Measurements from ENCODE around the gene MCTP1.

Gene MCTP1

DNA sequence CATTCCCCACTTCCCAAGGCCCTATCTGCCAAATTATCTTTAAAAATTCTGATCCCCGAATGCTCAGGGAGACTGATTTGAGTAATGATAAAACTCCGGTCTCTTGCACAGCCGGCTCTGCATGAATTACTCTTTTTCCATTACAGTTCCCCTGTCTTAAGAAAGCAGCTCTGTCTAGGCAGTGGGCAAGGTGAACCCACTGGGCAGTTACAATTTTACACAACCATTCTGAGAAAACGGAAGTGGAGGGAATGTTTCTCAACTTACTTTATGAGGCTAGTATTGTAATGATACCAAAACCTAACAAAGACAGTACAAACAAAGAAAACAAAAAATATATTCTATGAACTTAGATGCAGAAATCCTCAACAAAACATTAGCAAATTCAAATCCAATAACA lies 100.0 kb downstream of the MCTP1 start:
- no peak overlapping the region for H3K4me2 ChIP-seq (ENCODE audit: low read length)
- H3K36me3 ChIP-seq (replicated peaks; ENCODE audit: low read depth, low read length): no peaks in the 10 kb centered on the region
- no peak overlapping the region for H3K4me3 ChIP-seq (ENCODE audit: low read length)
- no peak overlapping the region for H2AFZ ChIP-seq (ENCODE audit: low read depth, low read length)
- no peaks in the 10 kb centered on the region for H3K27me3 ChIP-seq (ENCODE audit: low read depth, low read length)
- no peaks in the 10 kb centered on the region for H3K4me1 ChIP-seq (ENCODE audit: low read length)
- H3K27ac ChIP-seq (ENCODE audit: low read length): no peak overlapping the region
- H3K9me3 ChIP-seq (ENCODE audit: insufficient read depth, low read length): no peaks in the 10 kb centered on the region
- no peaks in the 10 kb centered on the region for H3K79me2 ChIP-seq (ENCODE audit: low read length)
- no peaks in the 10 kb centered on the region for H4K20me1 ChIP-seq (ENCODE audit: insufficient read depth, low read length)
- no peak overlapping the region for H3K9ac ChIP-seq (ENCODE audit: low read length)
- TF ChIP-seq EZH2phosphoT487 (IDR thresholded peaks at IDR 0.05; ENCODE audit: low read depth): no peak
- TF ChIP-seq, protein P1, sequence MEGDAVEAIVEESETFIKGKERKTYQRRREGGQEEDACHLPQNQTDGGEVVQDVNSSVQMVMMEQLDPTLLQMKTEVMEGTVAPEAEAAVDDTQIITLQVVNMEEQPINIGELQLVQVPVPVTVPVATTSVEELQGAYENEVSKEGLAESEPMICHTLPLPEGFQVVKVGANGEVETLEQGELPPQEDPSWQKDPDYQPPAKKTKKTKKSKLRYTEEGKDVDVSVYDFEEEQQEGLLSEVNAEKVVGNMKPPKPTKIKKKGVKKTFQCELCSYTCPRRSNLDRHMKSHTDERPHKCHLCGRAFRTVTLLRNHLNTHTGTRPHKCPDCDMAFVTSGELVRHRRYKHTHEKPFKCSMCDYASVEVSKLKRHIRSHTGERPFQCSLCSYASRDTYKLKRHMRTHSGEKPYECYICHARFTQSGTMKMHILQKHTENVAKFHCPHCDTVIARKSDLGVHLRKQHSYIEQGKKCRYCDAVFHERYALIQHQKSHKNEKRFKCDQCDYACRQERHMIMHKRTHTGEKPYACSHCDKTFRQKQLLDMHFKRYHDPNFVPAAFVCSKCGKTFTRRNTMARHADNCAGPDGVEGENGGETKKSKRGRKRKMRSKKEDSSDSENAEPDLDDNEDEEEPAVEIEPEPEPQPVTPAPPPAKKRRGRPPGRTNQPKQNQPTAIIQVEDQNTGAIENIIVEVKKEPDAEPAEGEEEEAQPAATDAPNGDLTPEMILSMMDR (IDR thresholded peaks at IDR 0.05; ENCODE audit: low read depth, low read length): no peak

DNA sequence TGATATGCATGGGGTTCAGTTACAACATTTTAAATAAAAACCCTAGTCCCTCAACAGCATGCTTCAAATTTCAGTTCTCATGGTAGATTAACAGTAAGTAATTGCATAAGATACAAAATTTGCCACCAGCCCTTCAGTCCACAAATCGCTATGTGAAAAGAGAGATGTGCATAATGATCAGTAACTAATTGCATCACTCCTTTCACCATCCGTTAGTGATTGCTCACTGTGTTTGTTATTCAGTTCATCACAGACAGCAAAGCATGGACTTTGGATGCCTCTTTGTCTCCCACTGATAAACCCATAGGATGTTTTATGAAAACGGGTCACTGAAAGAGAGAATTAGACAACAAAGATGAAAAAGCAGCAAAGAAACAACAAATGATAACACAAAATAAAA lies 103.2 kb downstream of the MCTP1 start:
- Histone ChIP-seq H3K27me3 (ENCODE audit: low read depth, low read length) (no peaks in the 10 kb centered on the region), H3K4me2 (ENCODE audit: low read length) (no peak overlapping the region), H2AFZ (ENCODE audit: low read depth, low read length) (no peak overlapping the region), H3K4me3 (ENCODE audit: low read length) (no peak overlapping the region), H3K36me3 (replicated peaks; ENCODE audit: low read depth, low read length) (no peaks in the 10 kb centered on the region), H3K79me2 (ENCODE audit: low read length) (no peaks in the 10 kb centered on the region), H3K27ac (ENCODE audit: low read length) (no peak overlapping the region), H4K20me1 (ENCODE audit: insufficient read depth, low read length) (no peaks in the 10 kb centered on the region), H3K9me3 (ENCODE audit: insufficient read depth, low read length) (no peaks in the 10 kb centered on the region), H3K9ac (ENCODE audit: low read length) (no peak overlapping the region), H3K4me1 (ENCODE audit: low read length) (no peaks in the 10 kb centered on the region)
- TF ChIP-seq EZH2phosphoT487 (IDR thresholded peaks at IDR 0.05; ENCODE audit: low read depth): no peak
- TF ChIP-seq, protein P1 (IDR thresholded peaks at IDR 0.05; ENCODE audit: low read depth, low read length): no peak

DNA sequence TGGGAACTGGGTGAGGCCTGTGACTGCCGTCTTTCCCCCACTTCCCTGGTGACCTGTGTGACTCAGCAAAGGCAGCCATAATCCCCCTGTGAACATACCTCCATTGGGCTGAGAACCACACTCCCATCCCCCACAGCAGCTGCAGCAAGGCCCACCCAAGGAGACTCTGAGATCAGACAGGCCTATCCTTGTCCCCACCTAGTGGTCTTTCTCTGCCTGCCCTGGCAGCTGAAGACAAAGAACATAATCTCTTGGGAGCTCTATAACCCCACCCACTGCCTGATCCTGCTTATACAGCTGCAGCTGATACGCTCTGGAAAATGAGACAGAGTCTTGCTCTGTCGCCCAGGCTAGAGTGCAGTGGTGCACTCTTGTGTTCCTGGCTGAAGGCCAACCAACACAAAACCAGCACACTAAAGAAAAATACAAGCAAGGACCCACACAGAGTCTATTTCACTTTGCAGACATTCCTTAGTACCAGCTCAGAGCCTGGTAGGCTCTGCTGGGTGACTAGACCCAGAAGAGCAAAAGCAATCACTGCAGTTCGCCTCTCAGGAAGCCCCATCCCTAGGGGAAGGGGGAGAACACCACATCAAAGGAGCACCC lies 106.7 kb downstream of the MCTP1 start:
- H4K20me1 ChIP-seq (ENCODE audit: insufficient read depth, low read length): no peaks in the 10 kb centered on the region
- H3K27ac ChIP-seq (ENCODE audit: low read length): no peak overlapping the region
- H3K4me2 ChIP-seq (ENCODE audit: low read length): no peak overlapping the region
- no peak overlapping the region for H3K4me3 ChIP-seq (ENCODE audit: low read length)
- H3K79me2 ChIP-seq (ENCODE audit: low read length): no peaks in the 10 kb centered on the region
- no peaks in the 10 kb centered on the region for H3K36me3 ChIP-seq (replicated peaks; ENCODE audit: low read depth, low read length)
- no peaks in the 10 kb centered on the region for H3K9me3 ChIP-seq (ENCODE audit: insufficient read depth, low read length)
- peaks cover 12% of the 10 kb centered on the region for H3K4me1 ChIP-seq (ENCODE audit: low read length)
- H2AFZ ChIP-seq (ENCODE audit: low read depth, low read length): no peak overlapping the region
- no peak for TF ChIP-seq EZH2phosphoT487 (IDR thresholded peaks at IDR 0.05; ENCODE audit: low read depth)
- TF ChIP-seq, protein P1 (IDR thresholded peaks at IDR 0.05; ENCODE audit: low read depth, low read length): no peak
- no peak overlapping the region for H3K9ac ChIP-seq (ENCODE audit: low read length)
- H3K27me3 ChIP-seq (ENCODE audit: low read depth, low read length): no peaks in the 10 kb centered on the region

DNA sequence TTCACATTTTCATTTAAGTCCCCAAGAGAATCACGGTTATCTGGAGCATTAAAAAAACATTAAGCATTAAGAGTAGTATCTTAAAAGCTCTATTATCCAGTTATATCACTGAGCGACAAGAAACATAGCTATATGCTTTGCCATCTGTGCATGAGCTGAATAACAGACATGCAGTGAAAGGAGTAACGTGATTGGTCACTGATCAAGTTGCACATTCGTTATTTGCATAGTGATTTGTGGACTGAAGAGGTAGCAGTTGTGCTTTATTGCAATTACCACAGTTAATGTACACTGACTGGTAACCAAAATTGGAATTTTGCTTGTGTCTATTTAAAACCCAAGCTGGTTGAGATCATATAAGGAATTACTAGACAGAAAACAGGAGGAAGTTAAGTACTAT lies 107.4 kb downstream of the MCTP1 start:
- Histone ChIP-seq H4K20me1 (ENCODE audit: insufficient read depth, low read length) (no peaks in the 10 kb centered on the region), H2AFZ (ENCODE audit: low read depth, low read length) (no peak overlapping the region), H3K4me1 (ENCODE audit: low read length) (peaks cover 12% of the 10 kb centered on the region), H3K36me3 (replicated peaks; ENCODE audit: low read depth, low read length) (no peaks in the 10 kb centered on the region), H3K9ac (ENCODE audit: low read length) (no peak overlapping the region), H3K9me3 (ENCODE audit: insufficient read depth, low read length) (no peaks in the 10 kb centered on the region), H3K4me2 (ENCODE audit: low read length) (no peak overlapping the region), H3K79me2 (ENCODE audit: low read length) (no peaks in the 10 kb centered on the region), H3K27ac (ENCODE audit: low read length) (no peak overlapping the region), H3K4me3 (ENCODE audit: low read length) (no peak overlapping the region), H3K27me3 (ENCODE audit: low read depth, low read length) (no peaks in the 10 kb centered on the region)
- no peak for TF ChIP-seq EZH2phosphoT487 (IDR thresholded peaks at IDR 0.05; ENCODE audit: low read depth)
- TF ChIP-seq, protein P1 (IDR thresholded peaks at IDR 0.05; ENCODE audit: low read depth, low read length): no peak

All from OCI-LY3 (cell line).